Lung (tissue), 16 donors: ENCODE measurements around the gene RIOK3. TPM values are rescaled to one million over a fixed set of nuclear protein-coding genes. Genes with fewer than 3 reads are reported as not detected.

Source experiments
- ATAC-seq: fragments of 200-7000 bp; cut with Tn5 transposase; one replicate; pipeline ENCODE4 v1.9.1; 2020; ENCODE audit warnings: moderate number of reproducible peaks; ENCODE audit not compliant: insufficient read depth, low FRiP score
- DNase-seq, 3 donors: peaks; one replicate each; pipeline ENCODE4 v3.0.0-alpha.2; 2013 to 2017
- H3K27ac ChIP-seq, 2 donors: one replicate each; pipeline ENCODE4 v1.5.1; 2013; ENCODE audit warnings: mild to moderate bottlenecking in 2 of 2, moderate library complexity in 2 of 2, control low read depth in 1 of 2, inconsistent platforms in 1 of 2, low read depth in 1 of 2, low read length in 1 of 2
- H3K27me3 ChIP-seq, 3 donors: one replicate each; pipeline ENCODE4 v1.5.1; 2013; ENCODE audit warnings: low read length in 2 of 3; ENCODE audit not compliant: control insufficient read depth in 3 of 3, insufficient read depth in 3 of 3
- H3K36me3 ChIP-seq, 4 donors: one replicate each; pipeline ENCODE4 v1.5.1; 2013; ENCODE audit warnings: low read length in 4 of 4, mild to moderate bottlenecking in 1 of 4, moderate library complexity in 1 of 4; ENCODE audit not compliant: control insufficient read depth in 4 of 4, insufficient read depth in 4 of 4
- H3K4me1 ChIP-seq, 5 donors: one replicate each; pipeline ENCODE4 v1.5.1; 2013; ENCODE audit warnings: low read length in 5 of 5, mild to moderate bottlenecking in 2 of 5, moderate library complexity in 1 of 5; ENCODE audit not compliant: control insufficient read depth in 5 of 5, insufficient read depth in 5 of 5
- H3K4me3 ChIP-seq: one replicate; pipeline ENCODE4 v1.5.1; 2013; ENCODE audit warnings: mild to moderate bottlenecking, control low read depth, moderate library complexity
- H3K9ac ChIP-seq, 2 donors: one replicate each; pipeline ENCODE4 v1.5.1; 2013; ENCODE audit warnings: low read length in 2 of 2, control low read depth in 1 of 2; ENCODE audit not compliant: insufficient read depth in 1 of 2
- H3K9me3 ChIP-seq, 4 donors: one replicate each; pipeline ENCODE4 v1.5.1; 2013; ENCODE audit warnings: low read length in 3 of 4, mild to moderate bottlenecking in 1 of 4, moderate library complexity in 1 of 4; ENCODE audit not compliant: control insufficient read depth in 4 of 4, insufficient read depth in 3 of 4
- CTCF ChIP-seq: IDR thresholded peaks from 2 replicates; pipeline ENCODE4 v1.5.1; 2012; ENCODE audit warnings: mild to moderate bottlenecking; ENCODE audit errors: control extremely low read depth, extremely low read depth
- WGBS, 2 donors: extraction: QIAGEN DNeasy Blood & Tissue Kit; methylation state at CpG; one replicate each; pipeline ENCODE4 v1.1.7; 2013; 5-methylcytosine and 5-hydroxymethylcytosine counted together
- long read RNA-seq, 5 donors: transcript quantifications; one replicate each; lab custom pipeline, GENCODE V29; 2026
- polyA plus RNA-seq, 2 donors: library from polyadenylated mRNA; stranded (reverse); fragments of 200-250 nt; gene quantifications; one replicate each; pipeline ENCODE4 v1.2.1, GENCODE V29; 2013
- total RNA-seq, 2 donors: library from RNA; depleted of rRNA in 1 of 2; stranded (reverse); fragments of >200 nt in 1 of 2; gene quantifications; one replicate each; pipeline ENCODE4 v1.2.1, GENCODE V29; 2014 to 2021
- donor health status: control.
- donor health status: control.
- donor health status: Bipolar disorder and iron deficiency.
- donor health status: healthy.
- donor health status: DM: yes; HTN: yes; CAD: no.

Gene RIOK3
- total RNA-seq: 10 to 100 TPM; 61.4 to 83.0 TPM
- 10 to 100 TPM; 35.6 to 46.9 TPM for polyA plus RNA-seq
- long read RNA-seq, donor 1, full-length matches to known transcripts: 7 of 7 reads
- long read RNA-seq, donor 1, partial matches to known transcripts: 0 of 7 reads
- long read RNA-seq, donor 1, other reads (novel, unspliced or antisense): 0 of 7 reads
- long read RNA-seq, donor 2, full-length matches to known transcripts: 4 of 4 reads
- long read RNA-seq, donor 2, partial matches to known transcripts: 0 of 4 reads
- long read RNA-seq, donor 2, other reads (novel, unspliced or antisense): 0 of 4 reads
- long read RNA-seq, donor 3, full-length matches to known transcripts: 4 of 16 reads
- long read RNA-seq, donor 3, partial matches to known transcripts: 12 of 16 reads
- long read RNA-seq, donor 3, other reads (novel, unspliced or antisense): 0 of 16 reads
- long read RNA-seq, donor 4, full-length matches to known transcripts: 2 of 2 reads
- long read RNA-seq, donor 4, partial matches to known transcripts: 0 of 2 reads
- long read RNA-seq, donor 4, other reads (novel, unspliced or antisense): 0 of 2 reads
- long read RNA-seq, donor 5, full-length matches to known transcripts: 11 of 33 reads
- long read RNA-seq, donor 5, partial matches to known transcripts: 22 of 33 reads
- long read RNA-seq, donor 5, other reads (novel, unspliced or antisense): 0 of 33 reads

- ATAC-seq: peak; percentile 99
- TF ChIP-seq CTCF: no peak
- H3K9ac ChIP-seq: peak within 1 kb of the TSS; percentile 29 to 95
- no peaks in the 10 kb centered on the region for H3K9me3 ChIP-seq
- WGBS, 2 donors: 0% methylated on average over 46 to 60 of the region's 60 CpGs
- DNase-seq: peak; percentile 96 to 98 (median 96)
- H3K27ac ChIP-seq: peak within 1 kb of the TSS; percentile 84 to 100
- H3K4me1 ChIP-seq: peaks cover 0 to 12% (median 3%) of the 10 kb centered on the region in 5 donors
- H3K27me3 ChIP-seq: no peaks in the 10 kb centered on the region
- peak within 1 kb of the TSS; percentile 99 for H3K4me3 ChIP-seq
- H3K36me3 ChIP-seq: peaks cover 0 to 4% (median 1%) of the 10 kb centered on the region in 4 donors
These were observed at the start of gene RIOK3 for GRCh38 chr18:23452728-23453679. TSS of gene RIOK3 (plus strand) at chr18:23453287. CDS start at chr18:23453440, 153 bp downstream.

- no peak for DNase-seq
- no peaks in the 10 kb centered on the region for H3K9me3 ChIP-seq
- 97 to 98% methylated on average over 8 of the region's 8 CpGs for WGBS, 2 donors
- ATAC-seq: no peak
- no peaks in the 10 kb centered on the region for H3K36me3 ChIP-seq
- peaks cover 0 to 8% (median 5%) of the 10 kb centered on the region in 5 donors for H3K4me1 ChIP-seq
- no peaks in the 10 kb centered on the region for H3K27me3 ChIP-seq
- no peak overlapping the region for H3K4me3 ChIP-seq
- no peak overlapping the region for H3K27ac ChIP-seq
- TF ChIP-seq CTCF: no peak
- no peak overlapping the region for H3K9ac ChIP-seq
These were observed 49.8 kb upstream of the RIOK3 start for GRCh38 chr18:23403310-23403709.

GRCh38 chr18:23405636-23406035 lies 47.5 kb upstream of the RIOK3 start:
- ATAC-seq (no peak), DNase-seq (no peak)
- Histone ChIP-seq H3K4me1 (peaks cover 0 to 8% (median 5%) of the 10 kb centered on the region in 5 donors), H3K9ac (no peak overlapping the region), H3K9me3 (no peaks in the 10 kb centered on the region), H3K27ac (no peak overlapping the region), H3K4me3 (no peak overlapping the region), H3K36me3 (no peaks in the 10 kb centered on the region), H3K27me3 (no peaks in the 10 kb centered on the region)
- no peak for TF ChIP-seq CTCF
- 95% methylated on average over 1 of the region's 1 CpG for WGBS, 2 donors
